Erythroblast (primary cell): Measurements from ENCODE around the gene PIGBOS1.

ENCODE experiments used
- GATA1 ChIP-seq: IDR thresholded peaks from 2 replicates; pipeline ENCODE4 v1.6.1; 2011; ENCODE audit warnings: low read depth, mild to moderate bottlenecking, control low read depth, low read length, moderate library complexity
- POLR2A ChIP-seq: IDR thresholded peaks from 2 replicates; pipeline ENCODE4 v1.6.1; 2011; ENCODE audit warnings: mild to moderate bottlenecking, low read length

- TF ChIP-seq POLR2A (no peak), GATA1 (no peak)
Measured at GRCh38 chr15:55334997-55335396, 16.1 kb upstream of the PIGBOS1 start.
